ENCODE results near the gene RRAS. TPM values are rescaled to one million over a fixed set of nuclear protein-coding genes. Genes with fewer than 3 reads are reported as not detected.
A peak's percentile ranks its signal among the peaks of the same experiment; 100 is the strongest.

The RRAS gene
- total and polyA plus RNA-seq, 10 donors = 30.9 to 106 (median 50.7) TPM

DNA sequence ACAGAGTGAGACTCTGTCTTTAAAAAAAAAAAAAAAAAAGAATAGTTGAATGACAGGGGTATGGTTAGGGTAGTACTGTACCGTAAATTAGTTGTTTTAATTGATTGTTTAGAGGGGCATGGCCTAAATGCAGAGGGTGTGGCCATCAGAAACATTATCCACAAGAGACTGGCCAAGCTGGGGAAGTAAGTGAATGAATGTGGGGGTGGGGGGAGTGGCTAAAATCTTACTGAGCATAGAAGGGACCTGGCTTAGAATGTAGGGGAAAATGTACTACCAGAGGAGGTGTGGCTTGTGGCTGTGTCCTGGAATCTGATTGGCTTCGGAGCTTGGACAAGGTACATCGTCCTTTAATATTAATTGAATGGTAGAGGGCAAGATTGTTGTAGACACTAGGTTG is 29.6 kb upstream of the RRAS start:
- 89 to 97% (median 92%) methylated on average over 3 of the region's 3 CpGs for WGBS, 5 donors
- Histone ChIP-seq H3K9me3 (no peaks in the 10 kb centered on the region), H3K27me3 (replicated peaks in 1 of 7) (no peaks in the 10 kb centered on the region), H3K4me3 (no peak overlapping the region), H3K4me1 (peaks cover 8 to 58% (median 23%) of the 10 kb centered on the region in 6 donors), H3K27ac (no peak overlapping the region), H3K36me3 (peaks cover 0 to 37% (median 0%) of the 10 kb centered on the region in 6 donors)
- intact Hi-C loops (cut with DNase I; ENCODE audit: low total_unique reads) = loop anchor here (10.0 kb wide), 1 partner anchor 75 kb away; the partner anchor contains the start of gene PRR12
- TF ChIP-seq POLR2AphosphoS5 (IDR thresholded peaks at IDR 0.05) (no peak), POLR2A (IDR thresholded peaks at IDR 0.05) (no peak), CTCF (IDR thresholded peaks at IDR 0.05 in 8 of 11, conservative IDR thresholded peaks at IDR 0.05 in 3 of 11) (no peak)
- no peak for DNase-seq

DNA sequence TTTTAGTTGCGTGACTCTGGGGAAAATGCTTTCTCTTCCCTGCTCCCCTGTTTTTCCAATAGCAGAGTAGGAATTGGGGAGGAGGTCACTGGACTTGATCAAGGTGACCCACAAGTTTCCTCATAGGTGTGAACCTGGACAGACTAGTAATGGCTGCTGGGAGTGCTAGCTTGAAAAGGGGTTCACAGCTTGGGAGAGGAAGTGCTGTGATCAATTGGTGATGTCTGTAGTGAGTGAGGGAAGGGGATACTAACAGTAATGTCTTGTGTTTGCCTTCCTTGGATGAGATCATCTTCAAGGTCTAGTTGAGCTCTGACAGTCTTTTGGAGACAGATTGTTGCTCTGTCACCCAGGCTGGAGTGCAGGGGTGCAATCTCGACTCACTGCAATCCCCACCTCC is 27.5 kb upstream of the RRAS start:
- DNase-seq = no peak
- WGBS, 5 donors = 88 to 100% (median 93%) methylated on average over 2 of the region's 2 CpGs
- H3K27me3 ChIP-seq (replicated peaks in 1 of 7) = no peaks in the 10 kb centered on the region
- H3K4me1 ChIP-seq = peaks cover 15 to 58% (median 41%) of the 10 kb centered on the region in 6 donors
- H3K36me3 ChIP-seq = peaks cover 0 to 46% (median 6%) of the 10 kb centered on the region in 6 donors
- H3K9me3 ChIP-seq = no peaks in the 10 kb centered on the region
- H3K4me3 ChIP-seq = no peak overlapping the region
- TF ChIP-seq POLR2AphosphoS5 (IDR thresholded peaks at IDR 0.05) = no peak
- no peak for TF ChIP-seq POLR2A (IDR thresholded peaks at IDR 0.05)
- TF ChIP-seq CTCF (IDR thresholded peaks at IDR 0.05 in 8 of 11, conservative IDR thresholded peaks at IDR 0.05 in 3 of 11) = no peak
- intact Hi-C loops (cut with DNase I; ENCODE audit: low total_unique reads) = loop anchor here (10.0 kb wide), 1 partner anchor 73 kb away; the partner anchor contains the start of gene PRR12
- no peak overlapping the region for H3K27ac ChIP-seq

GRCh38 chr19:49666120-49666444 is 26.1 kb upstream of the RRAS start:
- intact Hi-C loops (cut with DNase I; ENCODE audit: low total_unique reads) = loop anchor here (10.0 kb wide), 1 partner anchor 71 kb away; the partner anchor contains the start of gene PRR12
- WGBS, 5 donors = 1 to 2% (median 1%) methylated on average over 8 to 9 of the region's 9 CpGs

More at GRCh38 chr19:49666120-49666444, 26.1 kb upstream of the RRAS start:
- Histone ChIP-seq H3K4me1 (peaks cover 15 to 53% (median 37%) of the 10 kb centered on the region in 6 donors), H3K27me3 (replicated peaks in 1 of 7) (no peaks in the 10 kb centered on the region), H3K27ac (peak overlapping the region; percentile 66 to 96 (median 93)), H3K36me3 (peaks cover 2 to 59% (median 20%) of the 10 kb centered on the region in 6 donors), H3K4me3 (peak overlapping the region; percentile 42 to 95 (median 86)), H3K9me3 (no peaks in the 10 kb centered on the region)
- no peak for DNase-seq
- TF ChIP-seq POLR2A (IDR thresholded peaks at IDR 0.05) (no peak), CTCF (IDR thresholded peaks at IDR 0.05 in 8 of 11, conservative IDR thresholded peaks at IDR 0.05 in 3 of 11) (peak in 1 of 11 experiments; percentile 7), POLR2AphosphoS5 (IDR thresholded peaks at IDR 0.05) (no peak)
